ENCODE data around the gene UBL4B.
"Not testable (repeated sequence)": the region's sequence is repeated elsewhere in the genome, so short reads cannot be mapped to it uniquely, and the experiment has no call there.

The UBL4B gene

GRCh38 chr1:110076789-110077500 is 35.3 kb upstream of the UBL4B start:
- Histone ChIP-seq H3K27me3 (ENCODE audit: low read length) (no peaks in the 10 kb centered on the region), H3F3A (ENCODE audit: insufficient read depth) (no peaks in the 10 kb centered on the region), H3K9ac (ENCODE audit: low read length) (no peak overlapping the region), H3K4me2 (ENCODE audit: low read depth, low read length, poor library complexity, severe bottlenecking) (no peak overlapping the region), H3K9me3 (ENCODE audit: insufficient read depth, low read length) (no peaks in the 10 kb centered on the region), H3K27ac (ENCODE audit: low read depth, low read length) (no peak overlapping the region), H2AFZ (ENCODE audit: low read depth, low read length, severe bottlenecking) (no peak overlapping the region), H4K20me1 (ENCODE audit: low read depth, low read length) (no peaks in the 10 kb centered on the region), H3K9me2 (replicated peaks; ENCODE audit: insufficient read depth, low read length) (no peaks in the 10 kb centered on the region), H3K4me3 (ENCODE audit: insufficient read depth, low read length, poor library complexity, severe bottlenecking) (no peak overlapping the region), H3K36me3 (ENCODE audit: low read length) (no peaks in the 10 kb centered on the region), H3K79me2 (ENCODE audit: insufficient read depth, low read length) (no peaks in the 10 kb centered on the region)
- no peak for TF ChIP-seq CTCF (IDR thresholded peaks at IDR 0.05; ENCODE audit: insufficient read depth, low read length, poor library complexity, severe bottlenecking)
- no peak for TF ChIP-seq EZH2phosphoT487 (conservative IDR thresholded peaks at IDR 0.05; ENCODE audit: low read length)

- not testable (repeated sequence) for H3K27ac ChIP-seq (ENCODE audit: low read depth, low read length); H2AFZ ChIP-seq (ENCODE audit: low read depth, low read length, severe bottlenecking); H3K9ac ChIP-seq (ENCODE audit: low read length); H3K9me3 ChIP-seq (ENCODE audit: insufficient read depth, low read length); H3K36me3 ChIP-seq (ENCODE audit: low read length); H3K4me3 ChIP-seq (ENCODE audit: insufficient read depth, low read length, poor library complexity, severe bottlenecking); H3K27me3 ChIP-seq (ENCODE audit: low read length); H3F3A ChIP-seq (ENCODE audit: insufficient read depth); H3K79me2 ChIP-seq (ENCODE audit: insufficient read depth, low read length); H3K4me2 ChIP-seq (ENCODE audit: low read depth, low read length, poor library complexity, severe bottlenecking); H4K20me1 ChIP-seq (ENCODE audit: low read depth, low read length); H3K9me2 ChIP-seq (replicated peaks; ENCODE audit: insufficient read depth, low read length)
These were observed 32.2 kb upstream of the UBL4B start for GRCh38 chr1:110079995-110080394.

- Histone ChIP-seq H3K4me3 (ENCODE audit: insufficient read depth, low read length, poor library complexity, severe bottlenecking) (no peak overlapping the region), H4K20me1 (ENCODE audit: low read depth, low read length) (no peaks in the 10 kb centered on the region), H2AFZ (ENCODE audit: low read depth, low read length, severe bottlenecking) (no peak overlapping the region), H3K9me2 (replicated peaks; ENCODE audit: insufficient read depth, low read length) (no peaks in the 10 kb centered on the region), H3K9ac (ENCODE audit: low read length) (no peak overlapping the region), H3K4me2 (ENCODE audit: low read depth, low read length, poor library complexity, severe bottlenecking) (no peak overlapping the region), H3K79me2 (ENCODE audit: insufficient read depth, low read length) (no peaks in the 10 kb centered on the region), H3K27me3 (ENCODE audit: low read length) (no peaks in the 10 kb centered on the region), H3K36me3 (ENCODE audit: low read length) (no peaks in the 10 kb centered on the region), H3K9me3 (ENCODE audit: insufficient read depth, low read length) (no peaks in the 10 kb centered on the region), H3F3A (ENCODE audit: insufficient read depth) (no peaks in the 10 kb centered on the region), H3K27ac (ENCODE audit: low read depth, low read length) (no peak overlapping the region)
- TF ChIP-seq CTCF (IDR thresholded peaks at IDR 0.05; ENCODE audit: insufficient read depth, low read length, poor library complexity, severe bottlenecking) (no peak), EZH2phosphoT487 (conservative IDR thresholded peaks at IDR 0.05; ENCODE audit: low read length) (no peak)
These were observed 31.2 kb upstream of the UBL4B start for GRCh38 chr1:110081061-110081460.

GRCh38 chr1:110082477-110082876 is 29.8 kb upstream of the UBL4B start:
- Histone ChIP-seq H3K9me2 (replicated peaks; ENCODE audit: insufficient read depth, low read length) (no peaks in the 10 kb centered on the region), H3K27ac (ENCODE audit: low read depth, low read length) (no peak overlapping the region), H3K9me3 (ENCODE audit: insufficient read depth, low read length) (no peaks in the 10 kb centered on the region), H3K79me2 (ENCODE audit: insufficient read depth, low read length) (no peaks in the 10 kb centered on the region), H3K9ac (ENCODE audit: low read length) (no peak overlapping the region), H3K4me3 (ENCODE audit: insufficient read depth, low read length, poor library complexity, severe bottlenecking) (no peak overlapping the region), H3K4me2 (ENCODE audit: low read depth, low read length, poor library complexity, severe bottlenecking) (no peak overlapping the region), H4K20me1 (ENCODE audit: low read depth, low read length) (no peaks in the 10 kb centered on the region), H3K36me3 (ENCODE audit: low read length) (no peaks in the 10 kb centered on the region), H2AFZ (ENCODE audit: low read depth, low read length, severe bottlenecking) (no peak overlapping the region), H3F3A (ENCODE audit: insufficient read depth) (no peaks in the 10 kb centered on the region), H3K27me3 (ENCODE audit: low read length) (no peaks in the 10 kb centered on the region)
- no peak for TF ChIP-seq EZH2phosphoT487 (conservative IDR thresholded peaks at IDR 0.05; ENCODE audit: low read length)

Measured in SU-DHL-6 (cell line).